Measurements from ENCODE around the gene UFM1. TPM values are rescaled to one million over a fixed set of nuclear protein-coding genes. Genes with fewer than 3 reads are reported as not detected.

The UFM1 gene
- total RNA-seq = 109 and 114 TPM in 2 replicates

DNA sequence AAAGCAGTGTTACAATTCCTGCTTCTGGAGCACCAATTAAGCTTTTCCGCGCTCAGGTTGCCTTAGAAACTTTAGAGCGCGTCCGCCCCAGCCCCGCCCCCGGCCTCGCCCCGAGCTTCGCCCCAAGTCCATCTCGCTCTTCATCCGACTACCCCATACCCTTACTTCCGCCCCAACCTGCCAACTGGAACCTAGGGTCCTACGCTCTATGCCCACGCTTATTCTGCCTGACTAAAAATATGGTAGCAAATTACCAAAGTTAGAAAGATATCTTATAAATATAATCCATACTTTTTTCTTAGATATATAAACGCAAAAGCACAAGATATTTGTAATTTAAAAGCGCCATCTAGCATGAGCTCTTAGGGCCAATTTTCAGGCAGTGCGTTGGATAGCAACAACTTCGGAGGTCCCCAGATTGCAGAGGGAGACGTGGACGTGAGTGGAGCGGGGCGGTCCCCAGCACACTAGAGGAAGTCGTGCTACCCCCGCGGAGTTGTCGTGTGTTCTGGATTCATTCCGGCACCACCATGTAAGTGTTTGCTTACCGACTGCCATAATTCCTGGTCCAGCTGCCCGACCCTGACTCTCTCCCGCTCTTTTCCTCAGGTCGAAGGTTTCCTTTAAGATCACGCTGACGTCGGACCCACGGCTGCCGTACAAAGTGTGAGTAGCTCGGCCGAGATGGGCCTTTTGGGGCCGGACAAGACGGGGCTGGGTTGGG is at the start of gene UFM1:
UFM1 (plus strand) TSS at position 462 of the 724 bp plus-strand sequence; CDS start at position 531, 69 bp downstream.

Measured in placental pericyte (primary cell).